Astrocyte of the spinal cord (primary cell): ENCODE results near the gene GABRA6.

ENCODE experiments used
- DNase-seq: peaks from one replicate; pipeline ENCODE4 v3.0.0; 2011; ENCODE audit warnings: low read depth, low spot score
- H3K4me3 ChIP-seq: 2 replicates; pipeline ENCODE4 v1.5.1; 2011; ENCODE audit warnings: low read depth, mild to moderate bottlenecking, low read length, moderate library complexity
- in situ Hi-C: cut with HindIII; loops from 2 replicates; pipeline ENCODE4 v1.10.0; 2017; ENCODE audit warnings: low sequenced_read_pairs
- TF ChIP-seq, protein P1 (sequence below): IDR thresholded peaks from 2 replicates; pipeline ENCODE4 v1.5.1; 2012; ENCODE audit warnings: low read depth, mild to moderate bottlenecking, low read length, inconsistent platforms

GABRA6 gene

GRCh38 chr5:161740433-161740832, 54.9 kb downstream of the GABRA6 start:
- DNase-seq: no peak
- no peak overlapping the region for H3K4me3 ChIP-seq
- in situ Hi-C loops: no loop called here
- TF ChIP-seq, protein P1, sequence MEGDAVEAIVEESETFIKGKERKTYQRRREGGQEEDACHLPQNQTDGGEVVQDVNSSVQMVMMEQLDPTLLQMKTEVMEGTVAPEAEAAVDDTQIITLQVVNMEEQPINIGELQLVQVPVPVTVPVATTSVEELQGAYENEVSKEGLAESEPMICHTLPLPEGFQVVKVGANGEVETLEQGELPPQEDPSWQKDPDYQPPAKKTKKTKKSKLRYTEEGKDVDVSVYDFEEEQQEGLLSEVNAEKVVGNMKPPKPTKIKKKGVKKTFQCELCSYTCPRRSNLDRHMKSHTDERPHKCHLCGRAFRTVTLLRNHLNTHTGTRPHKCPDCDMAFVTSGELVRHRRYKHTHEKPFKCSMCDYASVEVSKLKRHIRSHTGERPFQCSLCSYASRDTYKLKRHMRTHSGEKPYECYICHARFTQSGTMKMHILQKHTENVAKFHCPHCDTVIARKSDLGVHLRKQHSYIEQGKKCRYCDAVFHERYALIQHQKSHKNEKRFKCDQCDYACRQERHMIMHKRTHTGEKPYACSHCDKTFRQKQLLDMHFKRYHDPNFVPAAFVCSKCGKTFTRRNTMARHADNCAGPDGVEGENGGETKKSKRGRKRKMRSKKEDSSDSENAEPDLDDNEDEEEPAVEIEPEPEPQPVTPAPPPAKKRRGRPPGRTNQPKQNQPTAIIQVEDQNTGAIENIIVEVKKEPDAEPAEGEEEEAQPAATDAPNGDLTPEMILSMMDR: no peak

- no peak for DNase-seq
- no peak overlapping the region for H3K4me3 ChIP-seq
- in situ Hi-C loops: no loop called here
- TF ChIP-seq, protein P1: no peak
Observed at GRCh38 chr5:161744276-161744675, 58.8 kb downstream of the GABRA6 start.

GRCh38 chr5:161745392-161745791, 59.9 kb downstream of the GABRA6 start:
- in situ Hi-C loops: no loop called here
- TF ChIP-seq, protein P1: no peak

GRCh38 chr5:161751265-161751664, 65.7 kb downstream of the GABRA6 start:
- TF ChIP-seq, protein P1: no peak
- DNase-seq: no peak
- H3K4me3 ChIP-seq: no peak overlapping the region
- in situ Hi-C loops: no loop called here

More at GRCh38 chr5:161745392-161745791, 59.9 kb downstream of the GABRA6 start:
- DNase-seq: no peak
- H3K4me3 ChIP-seq: no peak overlapping the region
